RWPE1 (cell line): Measurements from ENCODE around the gene DUSP22.

Source experiments
- CTCF ChIA-PET: fragments of 350-600 bp; sonication (Branson Sonifier 250); formaldehyde crosslinking; extraction: SDS; loops from one replicate; lab custom pipeline; 2021; lab: Yijun Ruan, JAX
- POLR2A ChIA-PET: fragments of 400-600 bp; formaldehyde crosslinking; extraction: SDS; loops from one replicate; lab custom pipeline; 2020; ENCODE audit warnings: antibody characterized with exemption; ENCODE audit not compliant: low non-redundant PET; lab: Yijun Ruan, JAX
- DNase-seq: peaks from one replicate; pipeline ENCODE4 v3.0.0; 2012; ENCODE audit warnings: low spot score
- H3K27ac ChIP-seq: fragments of 450-650 bp; 2 replicates; pipeline ENCODE4 v1.5.1; 2017
- TF ChIP-seq, protein P1 (sequence below): fragments of 450-650 bp; conservative IDR thresholded peaks from 2 replicates; pipeline ENCODE4 v1.5.1; 2017; ENCODE audit warnings: low read depth, mild to moderate bottlenecking

DUSP22 gene

DNA sequence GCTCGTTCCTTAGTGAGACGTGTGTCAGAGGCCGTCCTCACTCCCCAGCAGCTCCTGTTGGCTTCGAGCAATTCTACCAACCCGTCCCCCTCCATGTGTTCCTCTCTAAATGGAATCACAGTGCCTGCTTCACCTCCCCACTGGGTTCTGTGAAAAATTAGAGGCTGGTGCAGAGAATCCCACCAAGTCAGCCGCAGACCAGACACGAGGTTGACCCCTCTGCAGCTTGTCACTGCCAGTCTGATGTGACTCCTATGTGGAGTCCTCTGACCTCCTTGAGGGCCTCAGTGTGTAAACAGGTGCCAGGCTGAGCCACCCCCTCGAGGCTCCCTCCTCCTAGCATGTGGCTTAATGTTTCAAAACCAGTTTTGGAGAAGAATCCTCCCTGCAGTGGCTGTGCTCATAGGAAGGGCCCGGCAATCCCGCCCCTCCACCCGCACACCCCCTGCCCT lies 86.7 kb downstream of the DUSP22 start:
- ChIA-PET POLR2A (no interaction called here), CTCF (no interaction called here)
- DNase-seq: no peak

DNA sequence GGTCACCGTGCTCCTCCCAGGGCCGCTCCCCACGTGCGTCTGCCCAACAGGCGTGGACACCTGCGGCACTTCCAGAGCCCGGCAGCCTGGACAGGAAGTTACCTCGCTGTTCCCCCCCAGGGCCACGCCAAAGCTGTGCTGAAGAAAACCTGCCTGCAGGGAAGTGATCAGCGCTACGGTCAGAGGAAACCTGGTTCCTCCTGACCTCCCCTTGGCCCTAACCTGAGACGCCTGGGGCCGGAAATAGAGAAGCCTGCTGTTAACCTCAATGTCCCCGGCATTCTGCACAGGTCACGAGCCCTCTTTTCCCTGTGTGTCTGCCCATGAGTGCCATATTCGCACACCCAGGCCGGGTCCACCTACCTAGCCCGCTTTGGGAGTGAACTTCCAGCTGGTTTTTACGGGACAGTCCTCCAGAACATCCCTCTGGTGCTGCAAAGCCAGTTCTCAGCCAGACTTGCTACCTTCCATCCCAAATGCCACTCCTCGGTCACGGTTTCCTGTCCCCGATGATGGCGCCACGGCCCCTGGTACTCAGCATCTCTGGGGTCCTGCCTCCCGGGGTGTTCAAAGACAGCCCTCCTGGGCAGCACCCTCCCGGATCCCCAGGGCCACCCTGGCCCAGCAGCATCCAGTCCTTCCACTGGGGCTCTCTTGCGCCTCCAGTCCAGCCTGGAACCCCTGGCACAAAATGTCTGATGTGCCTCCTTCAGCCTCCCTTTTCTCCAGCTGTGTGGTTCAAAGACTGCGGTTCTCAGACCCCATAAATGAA lies 87.3 kb downstream of the DUSP22 start:
- POLR2A ChIA-PET: no interaction called here
- DNase-seq: no peak
- no peak overlapping the region for H3K27ac ChIP-seq
- TF ChIP-seq, protein P1, sequence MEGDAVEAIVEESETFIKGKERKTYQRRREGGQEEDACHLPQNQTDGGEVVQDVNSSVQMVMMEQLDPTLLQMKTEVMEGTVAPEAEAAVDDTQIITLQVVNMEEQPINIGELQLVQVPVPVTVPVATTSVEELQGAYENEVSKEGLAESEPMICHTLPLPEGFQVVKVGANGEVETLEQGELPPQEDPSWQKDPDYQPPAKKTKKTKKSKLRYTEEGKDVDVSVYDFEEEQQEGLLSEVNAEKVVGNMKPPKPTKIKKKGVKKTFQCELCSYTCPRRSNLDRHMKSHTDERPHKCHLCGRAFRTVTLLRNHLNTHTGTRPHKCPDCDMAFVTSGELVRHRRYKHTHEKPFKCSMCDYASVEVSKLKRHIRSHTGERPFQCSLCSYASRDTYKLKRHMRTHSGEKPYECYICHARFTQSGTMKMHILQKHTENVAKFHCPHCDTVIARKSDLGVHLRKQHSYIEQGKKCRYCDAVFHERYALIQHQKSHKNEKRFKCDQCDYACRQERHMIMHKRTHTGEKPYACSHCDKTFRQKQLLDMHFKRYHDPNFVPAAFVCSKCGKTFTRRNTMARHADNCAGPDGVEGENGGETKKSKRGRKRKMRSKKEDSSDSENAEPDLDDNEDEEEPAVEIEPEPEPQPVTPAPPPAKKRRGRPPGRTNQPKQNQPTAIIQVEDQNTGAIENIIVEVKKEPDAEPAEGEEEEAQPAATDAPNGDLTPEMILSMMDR: no peak
- CTCF ChIA-PET: no interaction called here

More for the DNA sequence above, 86.7 kb downstream of the DUSP22 start:
- no peak overlapping the region for H3K27ac ChIP-seq
- TF ChIP-seq, protein P1: no peak

DNA sequence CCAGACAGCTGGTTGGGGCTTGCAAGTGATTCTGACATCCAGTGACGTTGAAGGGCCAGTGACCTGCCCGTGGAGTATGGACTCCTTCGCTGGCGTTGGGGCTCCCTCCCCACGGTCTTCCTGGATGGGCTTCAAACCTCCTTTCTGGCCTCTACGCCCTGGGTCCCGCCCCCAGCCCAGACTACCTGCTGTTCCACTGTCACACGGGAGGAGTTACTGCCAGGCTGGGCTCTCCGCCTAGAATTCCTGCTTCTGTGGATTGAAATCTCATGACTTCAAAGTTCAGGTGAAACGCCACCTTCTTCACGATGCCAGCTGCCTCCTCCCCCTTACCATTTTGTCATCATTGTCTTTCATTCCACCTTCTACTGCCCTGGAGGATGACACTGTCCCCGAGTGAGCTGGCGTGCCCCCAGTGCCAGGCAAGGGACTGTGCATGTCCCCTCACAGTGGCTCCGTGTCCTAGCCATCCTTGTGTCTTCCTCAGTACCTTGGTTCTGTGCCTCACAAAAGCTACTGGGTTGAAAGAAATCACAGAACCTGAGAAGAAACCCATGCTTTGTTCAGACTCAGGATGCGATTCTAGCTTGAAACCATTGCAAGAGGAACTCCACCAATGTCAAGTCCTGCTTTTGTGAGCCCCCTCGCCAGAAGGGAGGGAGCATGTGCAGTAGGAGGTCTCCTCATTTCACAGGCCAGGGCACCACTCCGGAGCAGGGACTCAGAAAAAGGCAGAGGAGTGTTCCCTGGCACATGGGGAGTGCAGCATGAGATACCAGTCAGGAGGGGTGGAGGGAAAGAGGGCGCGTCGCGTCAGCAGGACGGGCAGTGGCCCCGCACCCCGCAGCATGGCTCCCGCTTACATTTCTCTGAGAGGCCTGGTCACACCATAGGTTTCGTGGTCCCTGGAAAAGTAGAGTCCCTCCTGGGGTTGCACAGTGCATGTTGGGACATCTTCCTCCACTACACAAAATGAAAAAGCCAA lies 88.2 kb downstream of the DUSP22 start:
- DNase-seq: no peak
- TF ChIP-seq, protein P1: no peak
- POLR2A ChIA-PET: no interaction called here
- no peak overlapping the region for H3K27ac ChIP-seq
- CTCF ChIA-PET: no interaction called here

DNA sequence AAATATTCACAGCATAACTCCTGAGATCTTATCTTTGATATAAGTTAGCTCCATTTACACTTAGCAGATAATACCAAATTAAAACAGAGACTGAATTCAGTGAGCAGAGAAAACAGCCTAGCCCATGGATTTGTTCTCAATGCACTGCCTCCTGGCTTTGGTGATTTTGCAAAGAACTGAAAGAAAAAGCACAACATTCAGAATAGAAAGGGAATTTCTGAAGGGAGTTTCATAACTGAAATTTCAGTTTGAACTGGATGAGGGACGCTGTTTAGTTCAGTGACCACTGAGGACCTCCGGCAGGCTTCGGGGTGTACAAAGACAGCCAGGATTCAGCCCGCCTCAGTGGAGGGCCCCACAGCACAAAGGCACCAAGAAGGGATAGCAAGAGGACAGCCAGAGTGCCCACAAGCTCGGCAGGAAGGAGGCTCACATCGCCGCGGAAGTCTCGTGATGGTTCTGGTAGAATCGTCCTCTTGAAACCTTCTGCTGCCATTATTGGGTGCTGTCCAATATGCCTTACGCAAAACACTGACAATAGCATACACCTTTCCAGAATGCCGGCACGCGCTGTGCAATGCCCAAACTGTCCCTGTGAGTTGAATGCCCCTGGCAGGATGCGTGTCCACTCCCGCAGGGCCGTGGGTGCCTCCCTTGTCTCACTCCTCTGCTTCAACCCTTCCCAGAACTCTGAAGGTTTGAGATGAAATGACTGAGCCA lies 89.6 kb downstream of the DUSP22 start:
- H3K27ac ChIP-seq: no peak overlapping the region
- TF ChIP-seq, protein P1: no peak
- ChIA-PET POLR2A (no interaction called here), CTCF (no interaction called here)
- no peak for DNase-seq

DNA sequence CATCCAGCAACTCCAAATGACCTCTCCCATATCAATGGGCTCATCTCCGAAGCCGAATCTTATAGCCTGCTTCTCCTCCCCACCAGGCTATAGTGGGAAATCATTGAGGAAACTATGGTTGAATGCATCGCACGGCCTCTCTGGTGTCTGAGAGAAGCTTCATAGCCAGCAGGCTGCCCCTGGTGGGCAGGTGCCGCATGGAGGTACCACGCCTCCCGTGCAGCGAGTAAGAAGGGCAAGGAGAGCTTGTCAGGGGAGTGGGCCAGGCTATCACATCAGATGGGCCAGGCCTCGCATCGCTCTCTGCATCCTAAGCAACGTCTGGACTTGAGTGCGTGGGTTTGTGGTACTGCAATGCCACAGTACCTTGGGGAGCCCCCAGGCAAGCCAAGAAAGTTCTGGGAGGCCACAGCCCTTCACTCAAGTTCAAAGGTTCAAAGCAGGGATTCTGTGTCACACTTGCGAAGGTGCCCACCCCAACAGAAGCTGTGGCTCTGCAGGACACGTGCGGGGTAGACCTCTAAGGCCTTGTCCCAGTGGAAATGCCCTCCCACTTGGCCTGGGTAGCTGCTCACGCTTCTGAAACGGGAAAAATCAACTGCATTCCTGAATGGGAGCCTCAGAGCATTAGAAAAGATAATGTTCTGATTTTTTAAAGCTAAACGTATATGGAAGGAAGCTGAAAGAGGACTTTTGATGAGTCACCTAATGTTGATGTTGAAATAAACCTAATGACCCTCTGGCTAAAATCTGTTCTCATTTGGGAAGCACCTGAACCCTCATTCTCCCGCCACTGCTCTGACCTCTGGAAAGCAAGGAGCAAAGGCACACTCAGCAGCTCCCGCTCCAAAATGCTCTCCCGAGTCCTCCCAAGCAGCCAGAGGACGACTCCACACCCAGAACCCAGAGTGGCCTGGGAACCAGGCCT lies 90.9 kb downstream of the DUSP22 start:
- TF ChIP-seq, protein P1: no peak
- DNase-seq: no peak
- POLR2A ChIA-PET: no interaction called here
- CTCF ChIA-PET: interaction anchor here (0.6 kb wide), 1 partner anchor 21 kb away, joined by 6 read pairs; no protein-coding TSS in a partner anchor
- H3K27ac ChIP-seq: no peak overlapping the region
